LHCN-M2 (cell line): Measurements from ENCODE around the gene COL8A2. TPM values are rescaled to one million over a fixed set of nuclear protein-coding genes. Genes with fewer than 3 reads are reported as not detected.

Experiments
- DNase-seq: peaks from one replicate; pipeline ENCODE4 v3.0.0-alpha.2; 2012; ENCODE audit warnings: low read depth
- total RNA-seq: library from RNA; depleted of rRNA; stranded (reverse); fragments of >200 nt; gene quantifications from 2 replicates; pipeline ENCODE4 v1.2.3, GENCODE V29; 2014

The COL8A2 gene
- total RNA-seq, 1 experiment from 2014 or later, result 0.11 TPM

- no peak for DNase-seq
Measured at GRCh38 chr1:36092166-36092797, 32.7 kb downstream of the COL8A2 start.

GRCh38 chr1:36091698-36092097 is 33.3 kb downstream of the COL8A2 start:
- DNase-seq, result no peak

GRCh38 chr1:36091141-36091540 is 33.9 kb downstream of the COL8A2 start:
- DNase-seq, result no peak

- DNase-seq, result peak; percentile 42
Measured at GRCh38 chr1:36089393-36090121, 35.5 kb downstream of the COL8A2 start.

- peak; percentile 83 for DNase-seq
Measured at GRCh38 chr1:36088577-36089392, 36.2 kb downstream of the COL8A2 start, which contains the start of gene ADPRS. ADPRS (plus strand) TSS chr1:36088892; CDS start chr1:36088905, 13 bp downstream.

GRCh38 chr1:36088265-36088576 is 36.8 kb downstream of the COL8A2 start:
- no peak for DNase-seq

GRCh38 chr1:36087233-36088123 is 37.5 kb downstream of the COL8A2 start:
- DNase-seq, result no peak

- DNase-seq, result no peak
Measured at GRCh38 chr1:36086529-36087232, 38.3 kb downstream of the COL8A2 start.

- no peak for DNase-seq
Measured at GRCh38 chr1:36085686-36086526, 39.1 kb downstream of the COL8A2 start.

- no peak for DNase-seq
Measured at GRCh38 chr1:36085126-36085525, 39.9 kb downstream of the COL8A2 start.

GRCh38 chr1:36084497-36085115 is 40.4 kb downstream of the COL8A2 start:
- DNase-seq, result no peak

GRCh38 chr1:36083635-36084496 is 41.2 kb downstream of the COL8A2 start, which contains the start of gene TEKT2:
TEKT2 (plus strand) TSS chr1:36084094; CDS start chr1:36084922, 828 bp downstream.
- no peak for DNase-seq

GRCh38 chr1:36083219-36083618 is 41.8 kb downstream of the COL8A2 start:
- no peak for DNase-seq

- no peak for DNase-seq
Measured at GRCh38 chr1:36081926-36082485, 43.0 kb downstream of the COL8A2 start.

GRCh38 chr1:36080801-36081200 is 44.2 kb downstream of the COL8A2 start:
- DNase-seq, result no peak

- no peak for DNase-seq
Measured at GRCh38 chr1:36080236-36080635, 44.8 kb downstream of the COL8A2 start.

- DNase-seq, result no peak
Measured at GRCh38 chr1:36076979-36077573, 47.9 kb downstream of the COL8A2 start.

- DNase-seq, result no peak
Measured at GRCh38 chr1:36070349-36070748, 54.7 kb downstream of the COL8A2 start.
